CD4-positive, alpha-beta T cell treated with Interleukin-4 for 4 hours (primary cell): Measurements from ENCODE around the gene MBNL1.
"Not testable (repeated sequence)": the region's sequence is repeated elsewhere in the genome, so short reads cannot be mapped to it uniquely, and the experiment has no call there.

Experiments
- DNase-seq: peaks from one replicate; pipeline ENCODE4 v3.0.0-alpha.2; 2020

MBNL1 gene

GRCh38 chr3:152416808-152417580 is 148.3 kb downstream of the MBNL1 start:
- no peak for DNase-seq

- no peak for DNase-seq
These were observed 151.0 kb downstream of the MBNL1 start for GRCh38 chr3:152419748-152420147.

DNA sequence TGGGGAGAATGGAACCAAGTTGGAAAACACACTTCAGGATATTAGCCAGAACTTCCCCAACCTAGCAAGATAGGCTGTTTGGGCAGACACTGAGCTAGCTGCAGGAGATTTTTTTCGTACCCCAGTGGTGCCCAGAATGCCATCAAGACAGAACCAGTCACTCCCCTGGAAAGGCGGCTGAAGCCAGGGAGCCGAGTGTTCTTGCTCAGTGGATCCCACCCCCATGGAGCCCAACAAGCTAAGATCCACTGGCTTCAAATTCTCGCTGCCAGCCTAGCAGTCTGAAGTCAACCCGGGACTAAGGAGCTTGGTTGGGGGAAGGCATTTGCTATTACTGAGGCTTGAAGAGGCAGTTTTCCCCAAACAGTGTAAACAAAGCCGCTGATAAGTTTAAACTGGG is 152.4 kb downstream of the MBNL1 start:
- no peak for DNase-seq

DNA sequence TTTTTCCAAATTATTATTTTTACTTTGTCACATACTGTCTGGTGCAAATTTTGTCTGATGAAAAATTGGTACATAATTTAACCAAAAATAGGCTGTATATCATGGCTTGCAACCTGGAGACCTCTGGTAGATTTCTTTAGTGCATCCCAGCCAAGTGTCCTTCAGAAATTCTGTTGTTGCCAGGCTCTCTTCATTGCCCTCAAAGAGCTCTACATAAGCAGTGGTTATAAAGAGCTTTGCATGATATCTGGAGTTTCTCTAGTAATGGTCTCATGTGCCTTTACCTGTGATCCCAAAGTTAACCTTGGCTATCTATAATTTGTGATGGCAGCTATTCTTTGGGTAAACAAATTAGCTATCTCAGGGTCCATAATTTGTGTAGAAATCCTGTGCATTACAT is 157.7 kb downstream of the MBNL1 start:
- DNase-seq, result no peak

- no peak for DNase-seq
These were observed 159.8 kb downstream of the MBNL1 start for GRCh38 chr3:152428577-152428976.

DNA sequence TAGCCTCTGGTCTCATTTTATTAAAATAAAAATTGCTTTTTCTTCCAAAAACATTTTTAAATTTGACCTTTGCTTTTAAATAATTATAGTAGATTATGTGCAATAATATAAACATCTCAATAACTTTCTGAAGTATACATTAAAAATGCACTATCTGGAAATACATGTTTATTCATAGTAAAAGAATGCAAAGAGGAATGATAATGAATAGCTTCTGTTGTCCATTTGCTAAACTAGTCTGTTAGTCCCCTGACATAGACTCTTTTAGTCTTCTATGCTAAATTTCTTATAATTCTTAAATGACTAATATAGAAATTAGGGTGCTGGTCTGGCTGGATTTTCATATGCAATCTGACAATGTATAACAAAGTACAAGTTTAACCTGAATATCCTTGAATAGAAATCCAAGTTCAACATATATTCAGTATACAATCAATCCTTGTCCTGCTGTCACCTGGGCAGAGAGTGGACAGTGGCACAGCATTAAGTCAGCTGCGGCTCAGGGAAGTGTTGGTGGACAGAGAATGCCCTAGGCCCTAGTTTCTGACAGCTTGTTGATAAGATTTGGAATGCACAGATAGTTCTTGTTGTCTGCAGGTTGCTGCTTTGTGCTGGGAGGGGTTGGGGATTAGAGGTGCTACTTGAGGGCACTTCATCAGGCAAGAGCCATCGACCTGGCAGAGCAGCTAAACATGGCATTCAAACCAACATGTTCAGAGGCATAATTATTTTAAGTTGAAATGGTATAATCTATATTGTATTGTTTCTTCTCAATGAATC is 161.7 kb downstream of the MBNL1 start:
- no peak for DNase-seq

DNA sequence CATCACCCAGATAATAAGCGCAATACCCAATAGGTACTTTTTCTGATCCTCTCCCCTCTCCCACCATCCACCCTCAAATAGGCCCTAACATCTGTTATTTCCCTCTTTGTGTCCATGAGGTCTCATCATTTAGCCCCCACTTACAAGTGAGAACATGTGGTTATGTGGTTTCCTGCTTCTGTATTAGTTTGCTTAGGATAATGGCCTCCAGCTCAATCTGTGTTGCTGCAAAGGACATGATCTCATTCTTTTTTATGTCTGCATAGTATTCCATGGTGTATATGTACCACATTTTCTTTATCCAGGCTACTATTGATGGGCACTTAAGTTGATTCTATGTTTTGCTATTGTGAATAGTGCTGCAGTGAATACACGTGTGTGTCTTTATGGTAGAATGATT is 165.4 kb downstream of the MBNL1 start:
- no peak for DNase-seq

DNA sequence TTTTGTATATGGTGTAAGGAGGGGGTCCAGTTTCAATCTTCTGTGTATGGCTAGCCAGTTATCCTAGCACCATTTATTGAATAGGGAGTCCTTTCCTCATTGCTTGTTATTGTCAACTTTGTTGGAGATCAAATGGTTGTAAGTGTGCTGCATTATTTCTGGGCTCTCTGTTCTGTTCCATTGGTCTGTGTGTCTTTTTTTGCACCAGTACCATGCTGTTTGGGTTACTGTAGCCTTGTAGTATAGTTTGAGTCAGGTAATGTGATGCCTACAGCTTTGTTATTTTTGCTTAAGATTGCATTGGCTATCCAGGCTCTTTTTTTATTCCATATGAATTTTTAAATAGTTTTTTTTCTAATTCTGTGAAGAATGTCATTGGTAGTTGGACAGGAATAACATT is 166.5 kb downstream of the MBNL1 start:
- DNase-seq, result not testable (repeated sequence)

- no peak for DNase-seq
These were observed 168.2 kb downstream of the MBNL1 start for GRCh38 chr3:152436707-152437590.

- DNase-seq, result no peak
These were observed 169.5 kb downstream of the MBNL1 start for GRCh38 chr3:152438181-152438580.

- DNase-seq, result no peak
These were observed 170.0 kb downstream of the MBNL1 start for GRCh38 chr3:152438706-152439105.

DNA sequence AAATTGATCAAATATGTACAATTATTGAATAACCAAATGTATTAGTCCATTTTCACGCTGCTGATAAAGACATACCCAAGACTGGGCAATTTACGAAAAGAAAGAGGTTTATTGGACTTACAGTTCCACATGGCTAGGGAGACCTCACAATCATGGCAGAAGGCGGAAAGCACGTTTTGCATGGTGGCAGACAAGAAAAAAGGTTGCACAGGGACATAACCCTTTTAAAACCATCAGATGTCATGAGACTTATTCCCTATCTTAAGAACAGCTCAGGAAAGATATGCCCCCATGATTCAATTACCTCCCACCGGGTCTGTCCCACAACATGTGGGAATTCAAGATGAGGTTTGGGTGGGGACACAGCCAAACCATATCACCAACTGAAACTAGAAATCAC is 171.5 kb downstream of the MBNL1 start:
- not testable (repeated sequence) for DNase-seq

- peak; percentile 24 for DNase-seq
These were observed 174.7 kb downstream of the MBNL1 start for GRCh38 chr3:152443212-152444023.

- peak; percentile 55 for DNase-seq
These were observed 175.4 kb downstream of the MBNL1 start for GRCh38 chr3:152444029-152444641.

DNA sequence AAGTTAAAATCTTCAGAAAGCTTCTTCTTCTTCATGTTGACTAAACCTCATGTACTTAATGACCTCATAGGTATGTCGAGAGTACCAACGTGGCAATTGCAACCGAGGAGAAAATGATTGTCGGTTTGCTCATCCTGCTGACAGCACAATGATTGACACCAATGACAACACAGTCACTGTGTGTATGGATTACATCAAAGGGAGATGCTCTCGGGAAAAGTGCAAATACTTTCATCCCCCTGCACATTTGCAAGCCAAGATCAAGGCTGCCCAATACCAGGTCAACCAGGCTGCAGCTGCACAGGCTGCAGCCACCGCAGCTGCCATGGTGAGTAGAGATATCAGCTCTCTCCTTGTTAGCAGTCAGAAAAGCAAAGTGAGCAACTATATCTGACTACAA is 176.5 kb downstream of the MBNL1 start:
- no peak for DNase-seq

DNA sequence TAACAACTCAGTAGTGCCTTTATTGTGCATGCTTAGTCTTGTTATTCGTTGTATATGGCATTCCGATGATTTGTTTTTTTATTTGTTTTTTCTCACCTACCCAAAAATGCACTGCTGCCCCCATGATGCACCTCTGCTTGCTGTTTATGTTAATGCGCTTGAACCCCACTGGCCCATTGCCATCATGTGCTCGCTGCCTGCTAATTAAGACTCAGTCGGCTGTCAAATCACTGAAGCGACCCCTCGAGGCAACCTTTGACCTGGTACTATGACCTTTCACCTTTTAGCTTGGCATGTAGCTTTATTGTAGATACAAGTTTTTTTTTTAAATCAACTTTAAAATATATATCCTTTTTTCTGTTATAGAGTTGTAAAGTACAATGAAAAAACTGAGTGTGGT is 177.8 kb downstream of the MBNL1 start:
- no peak for DNase-seq

DNA sequence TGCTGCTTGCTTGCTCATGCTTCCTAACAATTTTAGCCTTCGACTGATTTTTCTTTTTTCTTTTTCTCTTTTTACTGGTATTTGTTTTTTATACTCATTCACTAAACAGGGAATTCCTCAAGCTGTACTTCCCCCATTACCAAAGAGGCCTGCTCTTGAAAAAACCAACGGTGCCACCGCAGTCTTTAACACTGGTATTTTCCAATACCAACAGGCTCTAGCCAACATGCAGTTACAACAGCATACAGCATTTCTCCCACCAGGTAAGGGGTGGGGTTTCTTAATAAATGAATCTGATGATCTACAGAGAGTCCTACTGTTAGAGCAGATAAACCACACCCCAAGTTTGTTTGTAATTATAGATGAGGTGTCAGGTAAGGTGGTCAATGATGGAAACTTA is 178.8 kb downstream of the MBNL1 start:
- DNase-seq, result peak; percentile 40

DNA sequence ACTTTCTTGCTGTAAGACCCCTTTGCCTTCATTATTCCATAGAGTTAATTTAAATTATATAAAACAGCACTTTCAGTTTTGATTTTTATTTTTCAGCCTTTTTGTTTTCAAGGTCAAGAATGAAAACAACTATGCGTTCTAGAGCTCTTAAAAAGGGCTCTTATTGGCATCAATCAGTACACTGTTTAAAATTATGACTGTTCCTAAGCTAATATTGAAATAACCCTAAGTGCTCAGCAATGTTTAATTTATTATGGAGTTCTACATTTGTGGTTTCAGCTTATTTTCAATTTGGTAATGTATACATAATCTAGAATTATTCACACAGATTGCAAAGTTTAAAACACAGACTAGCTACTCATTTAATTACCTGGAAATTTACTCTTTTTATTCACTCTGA is 179.4 kb downstream of the MBNL1 start:
- DNase-seq, result no peak

- DNase-seq, result no peak
These were observed 183.6 kb downstream of the MBNL1 start for GRCh38 chr3:152452318-152452717.

- no peak for DNase-seq
These were observed 185.5 kb downstream of the MBNL1 start for GRCh38 chr3:152454076-152454875.

DNA sequence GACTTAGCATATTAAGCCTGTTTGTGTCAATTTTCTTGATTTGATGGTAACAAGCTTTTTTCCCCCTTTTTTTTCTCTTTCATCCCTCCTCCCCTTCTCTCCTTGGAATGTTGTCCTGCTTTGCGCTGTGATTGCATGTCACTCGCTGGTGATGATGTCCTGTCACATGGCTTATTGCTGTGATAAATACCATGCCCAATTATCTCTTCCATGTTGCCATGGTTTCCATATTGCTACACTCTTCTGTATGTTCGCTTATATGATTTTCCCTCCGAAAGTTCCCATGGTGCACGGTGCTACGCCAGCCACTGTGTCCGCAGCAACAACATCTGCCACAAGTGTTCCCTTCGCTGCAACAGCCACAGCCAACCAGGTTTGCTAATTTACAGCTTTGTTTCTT is 187.3 kb downstream of the MBNL1 start:
- DNase-seq, result no peak
